ENCODE results near the gene SLC6A11. TPM values are rescaled to one million over a fixed set of nuclear protein-coding genes. Genes with fewer than 3 reads are reported as not detected.

SLC6A11 gene
- total and polyA plus RNA-seq, 9 of the 15 experiments (the other 6 are each of a cell fraction or from before 2014, with no cell fraction given): 0.04 TPM; not detected in 8

- TF ChIP-seq ZNF609 (CRISPR knock-in tag; IDR thresholded peaks at IDR 0.05; ENCODE audit: borderline replicate concordance) (no peak), ZNF561 (CRISPR knock-in tag; conservative IDR thresholded peaks at IDR 0.05) (no peak), ZNF354B (CRISPR knock-in tag; IDR thresholded peaks at IDR 0.05) (no peak), HNRNPUL1 (IDR thresholded peaks at IDR 0.05; ENCODE audit: low read length) (no peak), RUNX1 (IDR thresholded peaks at IDR 0.05; ENCODE audit: low read depth) (no peak), ZNF23 (CRISPR knock-in tag; IDR thresholded peaks at IDR 0.05) (no peak), ZNF384 (IDR thresholded peaks at IDR 0.05; ENCODE audit: low read depth, low read length) (no peak), ZNF551 (CRISPR knock-in tag; IDR thresholded peaks at IDR 0.05) (no peak)
Measured at GRCh38 chr3:10933805-10934481, 117.9 kb downstream of the SLC6A11 start (continued).

All from K562 (cell line).